Type B pancreatic cell (in vitro differentiated cells): ENCODE results near the gene TRRAP. TPM values are rescaled to one million over a fixed set of nuclear protein-coding genes. Genes with fewer than 3 reads are reported as not detected.

Source experiments
- DNase-seq: peaks from one replicate; pipeline ENCODE4 v3.0.0; 2021; ENCODE audit warnings: mixed read lengths; ENCODE audit not compliant: unreplicated experiment; ENCODE audit errors: extremely low spot score
- H3K27ac Mint-ChIP-seq: 2 replicates; pipeline ENCODE4 v1.8.0; 2021; ENCODE audit warnings: mild to moderate bottlenecking, mixed read lengths
- H3K27me3 Mint-ChIP-seq: 2 replicates; pipeline ENCODE4 v1.8.0; 2021; ENCODE audit warnings: mixed read lengths
- H3K36me3 Mint-ChIP-seq: 2 replicates; pipeline ENCODE4 v1.8.0; 2021; ENCODE audit warnings: mixed read lengths
- H3K4me1 Mint-ChIP-seq: one replicate; pipeline ENCODE4 v1.8.0; 2021; ENCODE audit warnings: mixed read lengths; ENCODE audit not compliant: unreplicated experiment
- H3K4me3 Mint-ChIP-seq: 2 replicates; pipeline ENCODE4 v1.8.0; 2021; ENCODE audit warnings: mild to moderate bottlenecking, mixed read lengths
- H3K9me3 Mint-ChIP-seq: 2 replicates; pipeline ENCODE4 v1.8.0; 2021; ENCODE audit warnings: mixed read lengths
- total RNA-seq: library from RNA; stranded (reverse); gene quantifications from 2 replicates; pipeline ENCODE4 v1.2.1, GENCODE V29; 2021; ENCODE audit warnings: low replicate concordance
- TF ChIP-seq, protein P1 (sequence below): fragments of 200-600 bp; sonication (generic); conservative IDR thresholded peaks from 2 replicates; pipeline ENCODE4 v1.5.0; 2021; ENCODE audit warnings: antibody characterized with exemption, mild to moderate bottlenecking

The TRRAP gene
- total RNA-seq, 1 donor from 2014 or later: 65.7 TPM

DNA sequence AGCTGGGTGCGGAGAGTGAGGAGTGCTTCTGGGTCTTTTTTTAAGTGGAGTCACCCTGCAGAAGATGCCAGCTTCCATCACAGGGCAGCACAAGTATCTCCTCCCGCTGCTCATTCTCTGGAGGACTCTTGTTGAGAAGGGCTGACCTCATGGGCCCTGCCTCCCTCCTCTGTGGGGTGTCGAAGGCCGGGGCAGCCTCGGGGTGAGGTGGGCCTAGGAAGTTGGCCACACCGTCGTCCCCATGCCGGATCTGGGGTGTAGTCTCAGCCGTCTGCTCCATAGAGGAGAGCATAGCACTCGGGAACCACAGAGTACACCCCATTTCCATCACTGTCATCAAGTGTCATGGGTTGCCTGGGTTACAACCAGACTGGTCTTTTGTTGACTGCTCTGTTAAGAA, 85.0 kb downstream of the TRRAP start:
- H3K36me3 Mint-ChIP-seq: peaks cover 38% of the 10 kb centered on the region

GRCh38 chr7:98964596-98964995, 86.3 kb downstream of the TRRAP start:
- no peak overlapping the region for H3K4me3 Mint-ChIP-seq
- H3K27me3 Mint-ChIP-seq: no peaks in the 10 kb centered on the region
- no peaks in the 10 kb centered on the region for H3K9me3 Mint-ChIP-seq
- no peak for DNase-seq
- peaks cover 40% of the 10 kb centered on the region for H3K36me3 Mint-ChIP-seq
- H3K27ac Mint-ChIP-seq: no peak overlapping the region
- H3K4me1 Mint-ChIP-seq: no peaks in the 10 kb centered on the region
- TF ChIP-seq, protein P1, sequence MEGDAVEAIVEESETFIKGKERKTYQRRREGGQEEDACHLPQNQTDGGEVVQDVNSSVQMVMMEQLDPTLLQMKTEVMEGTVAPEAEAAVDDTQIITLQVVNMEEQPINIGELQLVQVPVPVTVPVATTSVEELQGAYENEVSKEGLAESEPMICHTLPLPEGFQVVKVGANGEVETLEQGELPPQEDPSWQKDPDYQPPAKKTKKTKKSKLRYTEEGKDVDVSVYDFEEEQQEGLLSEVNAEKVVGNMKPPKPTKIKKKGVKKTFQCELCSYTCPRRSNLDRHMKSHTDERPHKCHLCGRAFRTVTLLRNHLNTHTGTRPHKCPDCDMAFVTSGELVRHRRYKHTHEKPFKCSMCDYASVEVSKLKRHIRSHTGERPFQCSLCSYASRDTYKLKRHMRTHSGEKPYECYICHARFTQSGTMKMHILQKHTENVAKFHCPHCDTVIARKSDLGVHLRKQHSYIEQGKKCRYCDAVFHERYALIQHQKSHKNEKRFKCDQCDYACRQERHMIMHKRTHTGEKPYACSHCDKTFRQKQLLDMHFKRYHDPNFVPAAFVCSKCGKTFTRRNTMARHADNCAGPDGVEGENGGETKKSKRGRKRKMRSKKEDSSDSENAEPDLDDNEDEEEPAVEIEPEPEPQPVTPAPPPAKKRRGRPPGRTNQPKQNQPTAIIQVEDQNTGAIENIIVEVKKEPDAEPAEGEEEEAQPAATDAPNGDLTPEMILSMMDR: no peak

More for the DNA sequence above, 85.0 kb downstream of the TRRAP start:
- H3K27me3 Mint-ChIP-seq: no peaks in the 10 kb centered on the region
- H3K4me3 Mint-ChIP-seq: no peak overlapping the region
- H3K27ac Mint-ChIP-seq: no peak overlapping the region
- no peaks in the 10 kb centered on the region for H3K9me3 Mint-ChIP-seq
- no peak for DNase-seq
- TF ChIP-seq, protein P1: no peak
- no peaks in the 10 kb centered on the region for H3K4me1 Mint-ChIP-seq

- Mint-ChIP-seq H3K4me3 (no peak overlapping the region), H3K27ac (no peak overlapping the region), H3K9me3 (no peaks in the 10 kb centered on the region), H3K4me1 (no peaks in the 10 kb centered on the region), H3K27me3 (no peaks in the 10 kb centered on the region), H3K36me3 (peaks cover 42% of the 10 kb centered on the region)
- DNase-seq: no peak
- TF ChIP-seq, protein P1: no peak
Measured at GRCh38 chr7:98968621-98969020, 90.3 kb downstream of the TRRAP start.

DNA sequence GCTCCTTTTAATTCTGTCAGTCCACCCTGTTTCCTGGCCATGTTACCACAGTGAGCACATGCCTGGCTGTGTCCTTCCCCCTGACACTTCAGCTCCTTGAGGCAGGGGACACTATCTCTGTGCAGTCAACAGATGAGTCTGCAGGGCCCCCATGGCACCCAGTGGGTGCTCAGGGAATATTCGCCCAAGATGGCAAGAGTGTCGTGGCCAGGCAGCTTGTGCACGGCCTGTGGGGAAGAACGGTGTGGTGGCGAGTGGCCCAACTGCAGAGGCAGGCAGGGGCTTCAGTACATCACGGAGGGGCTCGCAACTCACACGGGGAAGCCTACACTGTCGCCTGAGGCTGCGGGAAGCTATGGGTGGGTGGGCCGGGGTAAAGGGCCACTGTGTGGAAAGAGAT, 91.1 kb downstream of the TRRAP start:
- no peaks in the 10 kb centered on the region for H3K27me3 Mint-ChIP-seq
- no peaks in the 10 kb centered on the region for H3K4me1 Mint-ChIP-seq
- DNase-seq: no peak
- H3K27ac Mint-ChIP-seq: no peak overlapping the region
- TF ChIP-seq, protein P1: no peak
- H3K9me3 Mint-ChIP-seq: no peaks in the 10 kb centered on the region
- peaks cover 43% of the 10 kb centered on the region for H3K36me3 Mint-ChIP-seq
- H3K4me3 Mint-ChIP-seq: no peak overlapping the region

DNA sequence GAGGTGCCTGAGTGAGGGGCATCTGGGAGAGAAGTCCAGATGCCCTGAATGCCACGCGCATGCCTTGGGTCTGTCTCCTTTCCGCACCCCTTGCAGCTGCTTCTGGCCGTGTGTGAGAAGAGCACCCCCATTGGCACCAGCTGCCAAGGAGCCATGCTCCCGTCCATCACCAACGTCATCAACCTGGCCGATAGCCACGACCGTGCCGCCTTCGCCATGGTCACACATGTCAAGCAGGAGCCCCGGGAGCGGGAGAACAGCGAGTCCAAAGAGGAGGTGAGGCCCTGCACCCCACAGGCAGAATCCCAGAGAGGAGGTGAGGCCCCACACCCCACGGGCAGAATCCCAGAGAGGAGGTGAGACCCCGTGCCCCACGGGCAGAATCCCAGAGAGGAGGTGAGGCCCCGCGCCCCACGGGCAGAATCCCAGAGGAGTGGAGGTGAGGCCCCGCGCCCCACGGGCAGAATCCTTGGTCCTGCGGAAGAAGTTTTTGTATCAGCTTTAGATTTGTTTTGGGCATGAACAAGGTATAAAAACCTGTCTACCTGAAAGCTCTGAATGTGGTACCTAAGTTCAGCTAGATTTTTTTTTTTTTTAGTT, 91.8 kb downstream of the TRRAP start:
- H3K27ac Mint-ChIP-seq: no peak overlapping the region
- no peaks in the 10 kb centered on the region for H3K27me3 Mint-ChIP-seq
- DNase-seq: no peak
- TF ChIP-seq, protein P1: no peak
- no peaks in the 10 kb centered on the region for H3K9me3 Mint-ChIP-seq
- peaks cover 40% of the 10 kb centered on the region for H3K36me3 Mint-ChIP-seq
- H3K4me3 Mint-ChIP-seq: no peak overlapping the region
- H3K4me1 Mint-ChIP-seq: no peaks in the 10 kb centered on the region

DNA sequence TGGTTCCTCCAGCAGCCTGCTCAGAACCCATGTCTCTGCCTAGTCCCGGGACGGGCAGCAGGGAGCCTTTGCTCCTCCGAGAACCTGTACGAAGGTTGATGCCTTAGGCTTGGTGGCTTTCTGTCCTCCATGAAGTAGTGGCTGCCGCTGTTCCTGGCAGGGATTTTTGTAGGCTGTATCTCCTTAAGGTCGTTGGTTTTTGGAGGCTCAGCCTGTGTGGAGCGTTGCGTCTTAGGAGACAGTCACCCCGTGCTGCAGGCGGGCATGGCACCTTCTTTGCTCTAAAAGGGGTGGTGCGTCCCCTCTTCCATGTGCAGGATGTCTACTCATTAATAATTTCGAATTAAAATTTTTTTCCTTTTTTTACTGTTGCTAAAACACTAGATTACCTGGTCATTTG, 92.5 kb downstream of the TRRAP start:
- H3K9me3 Mint-ChIP-seq: no peaks in the 10 kb centered on the region
- no peak for DNase-seq
- H3K36me3 Mint-ChIP-seq: peaks cover 39% of the 10 kb centered on the region
- H3K4me3 Mint-ChIP-seq: no peak overlapping the region
- H3K4me1 Mint-ChIP-seq: no peaks in the 10 kb centered on the region
- H3K27me3 Mint-ChIP-seq: no peaks in the 10 kb centered on the region
- TF ChIP-seq, protein P1: no peak
- H3K27ac Mint-ChIP-seq: no peak overlapping the region
